A549 (cell line): ENCODE measurements around the gene TMEM19.

Experiments
- HDAC2 ChIP-seq: fragments of 200-600 bp; sonication (generic); IDR thresholded peaks from 2 replicates; pipeline ENCODE4 v1.6.1; 2016
- POLR2A ChIP-seq: IDR thresholded peaks from 2 replicates; pipeline ENCODE4 v1.6.1; 2012; ENCODE audit warnings: mild to moderate bottlenecking, low read length
- RAD21 ChIP-seq, 2 experiments: fragments of >200 bp in 1 of 2; sonication (Bioruptor Twin) in 1 of 2; formaldehyde crosslinking in 1 of 2; IDR thresholded peaks in 1 of 2; conservative IDR thresholded peaks in 1 of 2; 2 replicates in 1 of 2; 3 replicates in 1 of 2; pipeline ENCODE4 v1.6.1; 2012 to 2018; ENCODE audit warnings: inconsistent platforms in 1 of 2
- REST ChIP-seq: fragments of 200-600 bp; sonication (generic); IDR thresholded peaks from 2 replicates; pipeline ENCODE4 v1.6.1; 2016; ENCODE audit warnings: antibody characterized with exemption, mild to moderate bottlenecking, moderate library complexity

GRCh38 chr12:71693126-71693525 lies 7.2 kb downstream of the TMEM19 start:
- no peak for TF ChIP-seq POLR2A
- TF ChIP-seq RAD21 (conservative IDR thresholded peaks at IDR 0.05 in 1 of 2, IDR thresholded peaks at IDR 0.05 in 1 of 2): no peak
- TF ChIP-seq HDAC2: no peak
- TF ChIP-seq REST: no peak
